HepG2 (cell line): ENCODE data around the gene LAMA5. TPM values are rescaled to one million over a fixed set of nuclear protein-coding genes. Genes with fewer than 3 reads are reported as not detected.

ENCODE experiments used
- ATM ChIP-seq: fragments of 450-650 bp; IDR thresholded peaks from 2 replicates; pipeline ENCODE4 v1.7.1; 2017; ENCODE audit warnings: mild to moderate bottlenecking, borderline replicate concordance
- DR1 ChIP-seq: sonication (generic); formaldehyde crosslinking; IDR thresholded peaks from 2 replicates; pipeline ENCODE4 v1.8.0; 2021; ENCODE audit warnings: mild to moderate bottlenecking, missing genetic modification reagents, inconsistent platforms
- ERF ChIP-seq: IDR thresholded peaks from 2 replicates; pipeline ENCODE4 v1.6.1; 2018; ENCODE audit warnings: missing biosample characterization, missing genetic modification reagents
- FOXA3 ChIP-seq: IDR thresholded peaks from 2 replicates; pipeline ENCODE4 v1.6.1; 2016; ENCODE audit warnings: missing genetic modification reagents, missing compliant biosample characterization
- GATA4 ChIP-seq: sonication (generic); IDR thresholded peaks from 2 replicates; pipeline ENCODE4 v1.6.1; 2016; ENCODE audit warnings: antibody characterized with exemption, low read depth, borderline replicate concordance
- GMEB1 ChIP-seq: sonication (generic); formaldehyde crosslinking; IDR thresholded peaks from 2 replicates; pipeline ENCODE4 v1.5.1; 2020; ENCODE audit warnings: missing genetic modification reagents, mild to moderate bottlenecking, borderline replicate concordance
- GZF1 ChIP-seq: sonication (generic); formaldehyde crosslinking; IDR thresholded peaks from 2 replicates; pipeline ENCODE4 v1.5.1; 2020; ENCODE audit warnings: mild to moderate bottlenecking, missing genetic modification reagents
- MLLT10 ChIP-seq: sonication (generic); formaldehyde crosslinking; IDR thresholded peaks from 2 replicates; pipeline ENCODE4 v1.4.0; 2020; ENCODE audit warnings: missing genetic modification reagents
- NCOR1 ChIP-seq: fragments of 200-600 bp; sonication (generic); IDR thresholded peaks from 2 replicates; pipeline ENCODE4 v1.7.0; 2017; ENCODE audit warnings: antibody characterized with exemption, low read length, borderline replicate concordance
- PAXIP1 ChIP-seq: sonication (generic); formaldehyde crosslinking; conservative IDR thresholded peaks from 2 replicates; pipeline ENCODE4 v1.4.0; 2020; ENCODE audit warnings: mild to moderate bottlenecking, missing genetic modification reagents, moderate library complexity
- SNAPC4 ChIP-seq: sonication (generic); formaldehyde crosslinking; IDR thresholded peaks from 2 replicates; pipeline ENCODE4 v1.4.0; 2020; ENCODE audit warnings: mild to moderate bottlenecking, missing genetic modification reagents
- SP5 ChIP-seq: IDR thresholded peaks from 2 replicates; pipeline ENCODE4 v1.6.1; 2016; ENCODE audit warnings: low read depth, borderline replicate concordance
- ZMYM2 ChIP-seq: sonication (generic); formaldehyde crosslinking; IDR thresholded peaks from 2 replicates; pipeline ENCODE4 v1.8.0; 2022; ENCODE audit warnings: mild to moderate bottlenecking, missing genetic modification reagents
- ZNF484 ChIP-seq: sonication (generic); formaldehyde crosslinking; IDR thresholded peaks from 2 replicates; pipeline ENCODE4 v1.5.1; 2020; ENCODE audit warnings: mild to moderate bottlenecking, low read depth, missing genetic modification reagents, borderline replicate concordance
- ZNF564 ChIP-seq: sonication (generic); formaldehyde crosslinking; IDR thresholded peaks from 2 replicates; pipeline ENCODE4 v1.8.1; 2023; ENCODE audit warnings: mild to moderate bottlenecking, missing genetic modification reagents
- ZNF678 ChIP-seq: sonication (generic); formaldehyde crosslinking; IDR thresholded peaks from 2 replicates; pipeline ENCODE4 v1.4.0; 2020; ENCODE audit warnings: mild to moderate bottlenecking, missing genetic modification reagents
- ZNF703 ChIP-seq: sonication (generic); formaldehyde crosslinking; IDR thresholded peaks from 2 replicates; pipeline ENCODE4 v1.5.1; 2020; ENCODE audit warnings: missing genetic modification reagents, mild to moderate bottlenecking, moderate library complexity, borderline replicate concordance
- ZNF747 ChIP-seq: sonication (generic); formaldehyde crosslinking; IDR thresholded peaks from 2 replicates; pipeline ENCODE4 v1.8.1; 2023; ENCODE audit warnings: missing genetic modification reagents, mild to moderate bottlenecking, borderline replicate concordance
- polyA plus RNA-seq, 8 experiments: library from polyadenylated mRNA; depleted of rRNA in 3 of 8; stranded (reverse) in 7 of 8; unstranded in 1 of 8; fragments of >200 nt; fragmentation: Illumina TruSeq in 4 of 8; extraction: Trizol in 4 of 8; gene quantifications; 2 replicates each; pipeline versions ENCODE4 v1.2.1 to v1.2.3, GENCODE V29; 2011 to 2016; ENCODE audit warnings: low read depth in 4 of 8, missing spikeins in 1 of 8, mixed read lengths in 1 of 8; ENCODE audit not compliant: insufficient read depth in 1 of 8
- total RNA-seq, 5 experiments: library from RNA; depleted of rRNA; stranded (reverse); fragments of >200 nt; fragmentation: Illumina TruSeq; extraction: Trizol; gene quantifications; 2 replicates each; pipeline ENCODE4 v1.2.3, GENCODE V29; 2016; ENCODE audit warnings: low read depth in 1 of 5

LAMA5 gene
- total and polyA plus RNA-seq, 2 of the 13 experiments (the other 11 are each of a cell fraction or from before 2014, with no cell fraction given): 21.0 to 44.7 TPM

GRCh38 chr20:62410746-62411478 lies 43.8 kb upstream of the LAMA5 start (continued):
- TF ChIP-seq PAXIP1 (CRISPR knock-in tag): no peak
- no peak for TF ChIP-seq SP5 (CRISPR knock-in tag)
- no peak for TF ChIP-seq GATA4
- TF ChIP-seq ZNF484 (CRISPR knock-in tag): peak; percentile 44; the same call in 1 of the 2 replicates
- no peak for TF ChIP-seq ATM
- no peak for TF ChIP-seq ZNF703 (CRISPR knock-in tag)
- no peak for TF ChIP-seq ERF (CRISPR knock-in tag)
- no peak for TF ChIP-seq MLLT10 (CRISPR knock-in tag)
- no peak for TF ChIP-seq ZNF678 (CRISPR knock-in tag)
- TF ChIP-seq SNAPC4 (CRISPR knock-in tag): no peak
- TF ChIP-seq ZNF564 (CRISPR knock-in tag): no peak
- TF ChIP-seq DR1: no peak
- no peak for TF ChIP-seq GZF1 (CRISPR knock-in tag)
- TF ChIP-seq GMEB1: 0 out of 2 replicates have a peak, but pooled peaks have one; percentile 33
- no peak for TF ChIP-seq FOXA3 (CRISPR knock-in tag)
- no peak for TF ChIP-seq ZMYM2 (CRISPR knock-in tag)
- no peak for TF ChIP-seq ZNF747
- TF ChIP-seq NCOR1: no peak
